ENCODE results near the gene PDE6D. TPM values are rescaled to one million over a fixed set of nuclear protein-coding genes. Genes with fewer than 3 reads are reported as not detected.

PDE6D gene
- total RNA-seq, 1 experiment from 2014 or later = 67.0 TPM

GRCh38 chr2:231683292-231684235 is 97.5 kb downstream of the PDE6D start:
- no peak for DNase-seq (ENCODE audit: low read depth)

- no peak for DNase-seq (ENCODE audit: low read depth)
Measured at GRCh38 chr2:231682603-231683291, 98.3 kb downstream of the PDE6D start.

Other genes starting within 250 kb of the PDE6D start
- gene TEX44, start 188.4 kb downstream of the PDE6D start, total RNA-seq (2014; rRNA removed; shearing (Covaris generic)) = not detected in 2 replicates
- gene PTMA, start 72.8 kb downstream of the PDE6D start, total RNA-seq (2014; rRNA removed; shearing (Covaris generic)) = 1,301 and 1,473 TPM in 2 replicates
- 15.5 and 20.8 TPM in 2 replicates for gene COPS7B, start 5.2 kb upstream of the PDE6D start, total RNA-seq (2014; rRNA removed; shearing (Covaris generic))
- not detected in 2 replicates for gene NPPC, start 145.1 kb upstream of the PDE6D start, total RNA-seq (2014; rRNA removed; shearing (Covaris generic))
- gene DIS3L2, start 180.4 kb upstream of the PDE6D start, total RNA-seq (2014; rRNA removed; shearing (Covaris generic)) = 7.4 and 10.6 TPM in 2 replicates

Data from M059J (cell line).